Renal pelvis (tissue), 4 donors: Measurements from ENCODE around the gene MAP3K7CL. TPM values are rescaled to one million over a fixed set of nuclear protein-coding genes. Genes with fewer than 3 reads are reported as not detected.

ENCODE experiments used
- DNase-seq: peaks from one replicate; pipeline ENCODE4 v3.0.0-alpha.2; 2013
- polyA plus RNA-seq, 3 donors: library from polyadenylated mRNA; unstranded; fragments of 120-200 nt; gene quantifications; one replicate each; pipeline ENCODE4 v1.2.1, GENCODE V29; 2013; ENCODE audit not compliant: insufficient read length in 3 of 3

The MAP3K7CL gene
- polyA plus RNA-seq, 3 donors: 5.5 to 7.0 (median 6.4) TPM

DNA sequence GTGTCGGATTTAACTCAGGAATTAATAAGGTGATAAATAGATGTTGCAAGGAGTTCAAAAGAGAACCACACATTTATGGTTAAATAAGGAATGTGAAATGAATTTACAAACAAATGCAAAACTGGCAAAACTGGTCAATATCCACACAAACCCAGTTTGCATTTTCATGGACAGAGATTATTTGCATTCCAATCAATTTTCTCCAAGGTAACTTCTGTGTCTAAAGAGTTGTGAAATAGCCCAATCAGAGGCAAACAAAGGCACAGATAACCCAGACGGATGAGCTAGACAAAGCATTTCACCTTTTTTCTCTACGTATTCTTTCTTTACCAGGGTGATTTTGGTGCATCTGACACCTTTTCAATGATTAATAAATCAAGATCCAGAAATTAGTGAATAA is 63.9 kb downstream of the MAP3K7CL start:
- DNase-seq: no peak

DNA sequence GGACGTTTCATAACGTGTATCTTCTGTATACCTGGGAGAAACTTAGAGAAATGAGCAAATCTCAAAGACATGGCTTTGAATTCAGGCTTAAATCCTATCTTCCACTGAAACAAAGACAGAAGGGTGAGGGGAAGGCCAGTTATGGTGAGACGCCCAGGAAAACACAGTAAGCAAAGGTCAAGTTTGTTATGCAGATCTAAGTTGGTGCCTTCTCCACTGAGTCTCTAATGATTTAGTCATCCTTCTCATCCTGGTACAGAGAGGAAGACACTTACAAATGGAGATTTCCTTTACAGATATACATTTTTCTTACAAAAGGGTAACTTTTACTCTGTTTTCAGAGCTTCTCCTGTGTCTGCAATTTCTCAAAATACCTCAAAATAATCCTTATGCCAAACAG is 64.4 kb downstream of the MAP3K7CL start:
- DNase-seq: no peak

DNA sequence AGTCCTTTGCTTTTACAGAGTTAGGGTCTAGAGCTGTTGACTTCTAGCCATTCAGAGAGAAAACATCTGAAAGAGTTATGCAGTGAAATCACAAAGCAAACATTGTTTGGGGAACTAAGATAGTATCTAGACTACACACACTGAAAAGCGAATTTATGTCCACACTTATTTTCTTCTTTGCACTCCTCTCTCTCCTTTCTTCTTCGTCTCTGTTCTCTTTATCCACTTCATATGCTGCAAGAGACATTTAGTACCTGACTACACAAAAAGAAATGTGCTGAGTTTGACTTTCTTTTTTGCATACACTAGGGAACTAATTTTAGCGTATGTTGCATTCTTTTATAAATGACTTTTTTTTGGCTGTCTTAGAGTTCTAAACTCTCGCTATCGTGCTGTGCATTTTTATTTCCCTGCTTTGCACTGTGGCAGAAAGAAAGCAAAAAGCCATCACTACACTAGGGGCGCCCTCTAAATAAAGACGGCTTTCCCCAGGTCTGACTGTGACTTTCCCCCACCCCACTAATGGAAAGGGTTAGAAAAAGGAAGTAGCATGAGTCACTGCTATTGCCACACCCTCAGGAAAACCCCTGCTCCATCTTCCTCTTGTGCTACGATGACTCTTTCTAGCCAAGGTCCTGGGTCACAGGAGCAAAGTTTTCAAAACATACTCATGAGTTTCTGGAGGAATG is 65.7 kb downstream of the MAP3K7CL start:
- DNase-seq: no peak

DNA sequence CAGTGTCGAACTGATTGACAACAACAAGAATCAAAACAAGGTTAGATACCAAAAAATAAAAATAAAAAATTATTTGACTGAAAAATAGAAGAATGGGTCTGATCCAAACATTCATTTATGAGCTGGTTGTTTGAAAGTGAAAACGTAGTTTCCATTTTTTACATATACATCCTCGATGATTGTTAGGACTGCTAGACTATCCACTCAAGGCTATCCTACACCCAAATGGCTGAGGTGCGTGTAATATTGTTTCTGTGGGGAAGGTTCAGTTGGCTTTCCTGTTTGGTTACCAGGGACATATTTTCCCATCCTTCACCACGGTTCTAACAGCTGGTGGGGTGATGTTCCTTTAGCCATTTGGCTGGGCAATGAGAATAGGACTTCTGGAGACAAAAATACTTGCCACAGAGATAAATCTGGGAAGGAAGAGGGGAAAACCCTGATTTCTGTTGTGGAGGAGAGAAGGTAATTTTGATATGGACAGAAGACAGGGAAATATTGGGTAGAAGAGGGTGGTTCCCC is 66.3 kb downstream of the MAP3K7CL start:
- no peak for DNase-seq

DNA sequence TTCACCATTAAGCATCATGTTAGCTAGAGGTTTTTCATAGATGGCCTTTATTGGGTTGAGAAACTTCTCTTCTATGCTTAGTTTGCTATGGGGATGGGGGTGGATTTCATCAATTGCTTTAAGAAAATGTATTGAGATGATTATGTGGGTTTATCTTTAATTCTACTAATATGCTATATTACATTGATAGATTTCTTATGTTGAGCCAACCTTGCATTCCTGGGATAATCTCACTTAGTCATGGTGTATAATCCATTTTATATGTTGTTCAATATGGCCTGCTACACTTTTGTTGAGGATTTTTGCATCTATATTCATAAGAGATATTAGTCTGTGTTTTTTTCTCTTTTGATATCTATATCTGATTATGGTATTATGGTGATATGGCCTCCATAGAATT is 70.7 kb downstream of the MAP3K7CL start:
- no peak for DNase-seq

DNA sequence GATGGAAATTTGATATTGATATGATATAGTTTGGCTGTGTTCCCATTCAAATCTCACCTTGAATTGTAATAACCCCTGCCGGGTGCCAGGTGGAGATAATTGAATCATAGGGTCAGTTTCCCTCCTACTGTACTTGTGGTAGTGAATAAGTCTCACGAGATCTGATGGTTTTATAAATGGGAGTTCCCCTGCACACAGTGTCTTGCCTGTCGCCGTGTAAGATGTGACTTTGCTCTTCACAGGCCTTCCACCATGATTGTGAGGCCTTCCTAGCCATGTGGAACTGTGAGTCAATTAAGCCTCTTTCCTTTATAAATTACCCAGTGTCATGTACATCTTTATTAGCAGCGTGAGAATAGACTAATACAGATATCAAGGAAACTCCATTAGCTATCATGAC is 74.6 kb downstream of the MAP3K7CL start:
- DNase-seq: no peak

DNA sequence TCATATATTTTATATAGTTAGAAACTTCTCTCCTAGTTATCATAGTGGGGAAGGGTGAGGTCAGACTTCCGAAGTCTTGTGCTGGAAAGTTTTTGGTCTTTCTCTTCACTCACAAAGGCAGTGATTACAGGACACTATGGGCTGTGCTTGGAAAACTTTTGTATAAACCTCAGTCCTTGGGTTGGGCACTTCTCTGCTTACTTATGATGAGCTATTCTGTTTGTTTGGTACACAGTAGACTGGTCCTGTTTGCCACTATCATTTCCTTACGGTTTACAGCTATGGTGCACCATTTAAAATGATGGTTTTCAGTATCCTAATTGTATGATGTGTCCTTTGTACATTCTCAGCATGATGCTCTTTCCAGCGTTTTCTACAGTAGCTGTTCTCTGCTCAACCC is 75.5 kb downstream of the MAP3K7CL start:
- DNase-seq: no peak

DNA sequence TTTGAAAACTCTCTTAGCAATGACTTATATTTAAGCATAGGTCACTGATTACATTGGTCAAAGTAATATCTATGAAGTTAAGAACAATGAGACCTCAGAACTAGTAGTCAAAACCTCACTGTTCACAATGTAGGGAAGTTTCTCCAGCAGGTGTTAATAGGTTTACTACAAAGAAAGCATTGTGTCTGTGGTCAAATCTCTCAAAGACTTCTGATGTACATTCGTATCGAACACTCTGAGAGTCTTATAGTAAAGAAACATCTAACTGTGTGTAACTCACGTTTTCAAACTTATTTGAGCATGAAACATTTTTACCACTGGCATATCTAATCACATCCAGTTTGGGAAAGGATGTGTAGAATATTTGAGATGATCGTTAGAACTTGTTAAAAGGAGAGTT is 76.0 kb downstream of the MAP3K7CL start:
- DNase-seq: no peak

DNA sequence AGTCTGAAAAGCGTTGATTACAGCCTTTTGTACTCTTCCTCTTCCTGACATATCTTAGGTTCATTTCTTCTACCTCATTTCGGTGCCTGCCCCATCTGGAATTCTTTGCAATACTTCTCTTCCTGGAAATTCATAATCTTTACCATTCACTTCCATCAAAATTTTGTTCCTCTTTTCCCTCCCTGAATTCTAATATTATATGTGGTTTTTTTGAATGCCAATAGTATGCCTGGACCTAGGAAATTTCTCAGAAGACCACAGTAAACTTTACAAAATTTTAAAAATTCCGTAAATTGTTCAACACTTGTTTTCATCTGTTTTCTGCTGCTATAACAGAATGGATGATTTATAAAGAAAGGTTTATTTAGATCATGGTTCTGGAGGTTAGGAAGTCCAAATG is 76.8 kb downstream of the MAP3K7CL start:
- DNase-seq: no peak

DNA sequence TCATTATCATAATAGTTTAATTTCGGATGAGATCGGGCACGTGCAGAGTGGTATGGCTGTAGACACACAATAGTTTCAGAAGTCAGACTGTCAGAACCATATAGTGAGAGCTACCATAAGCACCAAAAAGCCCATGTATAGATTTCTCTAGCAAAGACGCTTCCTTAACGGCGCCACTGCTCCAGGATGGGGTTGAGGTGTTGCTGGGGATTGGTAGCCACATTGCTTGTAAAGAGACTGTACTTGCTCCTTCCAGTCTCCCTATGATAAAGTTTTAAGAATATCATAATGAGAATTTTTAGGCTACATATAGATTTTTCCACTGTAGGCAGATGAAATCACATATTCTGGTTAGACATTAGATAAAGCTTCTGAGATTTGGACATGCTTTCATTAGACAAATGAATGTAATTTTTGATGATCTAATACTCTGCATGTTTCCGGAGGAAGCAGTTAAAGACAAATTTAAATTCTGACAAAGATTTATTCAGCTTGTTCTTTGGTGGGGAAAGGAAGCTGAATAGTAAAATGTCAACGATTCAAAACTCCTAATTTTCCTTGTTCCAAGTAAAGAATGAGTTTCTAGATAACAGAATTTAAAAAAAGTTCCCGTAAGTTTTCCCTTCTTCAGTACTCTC is 77.7 kb downstream of the MAP3K7CL start:
- DNase-seq: no peak

DNA sequence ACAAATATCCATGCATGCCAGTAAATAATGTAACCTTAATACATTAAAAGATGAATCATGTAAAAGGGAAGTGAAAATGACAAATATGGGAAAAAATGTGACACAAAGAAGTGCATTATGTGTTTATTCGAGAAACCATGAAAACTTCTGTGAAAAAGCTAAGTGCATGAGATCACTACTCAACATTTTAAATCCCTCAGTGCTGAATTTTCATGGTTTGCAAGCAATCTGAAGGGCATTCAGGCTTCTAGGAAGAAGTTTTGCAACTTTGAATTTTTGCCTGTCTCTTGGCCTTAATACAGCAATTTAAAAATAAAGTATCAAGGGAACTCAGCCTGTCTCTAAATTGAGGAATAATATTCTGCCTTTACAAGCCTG is 78.2 kb downstream of the MAP3K7CL start:
- peak; percentile 4 for DNase-seq

DNA sequence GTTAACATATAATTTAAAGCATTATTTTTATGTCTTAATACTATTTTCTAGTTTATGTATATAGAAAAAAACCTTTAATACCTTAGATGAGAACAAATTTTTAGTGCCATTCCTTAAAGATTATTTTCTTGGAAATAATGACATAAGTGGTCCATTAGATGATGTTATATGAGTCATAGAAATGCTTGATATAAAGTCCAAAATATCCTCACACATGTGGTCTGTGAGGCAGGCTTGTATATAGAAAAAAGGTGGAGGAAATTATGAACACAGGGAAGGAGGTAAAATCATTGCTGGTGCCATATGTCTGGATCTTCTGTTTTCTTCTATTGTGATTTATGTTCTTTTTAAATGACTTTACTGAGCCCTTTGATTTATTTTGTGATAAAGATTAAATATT is 79.3 kb downstream of the MAP3K7CL start:
- DNase-seq: no peak

DNA sequence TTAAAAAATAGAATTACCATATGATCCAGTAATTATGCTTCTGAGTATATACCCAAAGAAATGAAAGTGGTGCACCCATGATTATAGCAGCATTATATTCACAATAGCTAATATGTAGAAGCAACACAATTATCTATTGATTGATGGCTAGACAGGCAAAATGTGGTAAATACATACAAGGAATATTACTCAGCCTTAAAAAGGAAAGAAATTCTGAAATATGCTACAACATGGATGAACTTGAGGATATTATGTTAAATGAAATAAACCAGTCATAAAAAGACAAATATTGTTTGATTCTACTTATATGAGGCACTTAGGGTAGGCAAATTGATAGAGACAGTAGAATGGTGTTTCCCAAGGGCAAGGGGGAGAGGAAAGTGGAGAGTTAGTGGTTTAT is 80.8 kb downstream of the MAP3K7CL start:
- no peak for DNase-seq

DNA sequence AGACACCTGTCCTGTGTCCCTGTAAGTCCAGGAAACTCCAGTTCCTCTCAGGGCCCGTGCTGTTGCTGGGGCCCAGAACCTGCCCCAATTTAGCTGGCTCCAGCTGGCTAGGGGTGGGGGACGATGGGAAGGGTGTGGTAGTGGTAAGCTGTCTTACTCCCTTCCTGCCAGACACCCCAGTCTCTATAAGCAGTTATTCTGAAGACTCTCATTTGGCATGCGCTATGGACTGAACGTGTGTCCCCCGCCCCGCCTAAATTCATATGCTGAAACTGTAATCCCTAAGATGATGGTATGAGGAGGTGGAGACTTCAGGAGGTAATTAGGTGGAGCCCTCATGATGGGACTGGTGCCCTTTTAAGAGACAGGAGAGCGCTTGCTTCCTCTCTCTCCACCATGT is 82.0 kb downstream of the MAP3K7CL start:
- no peak for DNase-seq

DNA sequence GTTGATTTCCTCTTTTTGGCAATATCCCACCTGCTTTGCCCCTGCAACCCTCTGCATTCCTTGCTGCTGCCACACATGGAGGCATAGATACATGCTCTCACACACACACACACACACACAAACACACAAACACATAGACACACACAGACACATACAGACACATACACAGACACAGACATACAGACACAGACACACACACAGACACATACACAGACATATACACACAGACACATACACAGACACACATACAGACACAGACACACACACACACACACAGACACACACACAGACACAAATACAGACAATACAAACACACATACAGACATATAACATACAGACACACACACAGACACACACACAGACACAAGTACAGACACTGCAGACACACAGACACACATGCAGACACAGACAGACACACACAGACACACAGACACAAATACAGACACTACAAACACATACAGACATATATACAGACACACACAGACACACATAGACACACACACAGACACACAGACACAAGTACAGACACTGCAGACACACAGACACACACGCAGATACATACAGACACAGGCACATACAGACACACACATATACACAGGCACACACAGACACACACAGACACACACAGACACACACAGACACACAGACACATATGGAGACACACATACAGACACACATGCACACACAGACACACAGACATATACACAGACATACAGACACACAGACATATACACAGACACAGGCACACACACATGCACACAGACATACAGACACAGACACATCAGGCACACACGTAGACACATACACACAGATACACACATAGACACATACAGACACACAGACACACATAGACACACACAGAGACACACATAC is 83.3 kb downstream of the MAP3K7CL start:
- DNase-seq: no peak

DNA sequence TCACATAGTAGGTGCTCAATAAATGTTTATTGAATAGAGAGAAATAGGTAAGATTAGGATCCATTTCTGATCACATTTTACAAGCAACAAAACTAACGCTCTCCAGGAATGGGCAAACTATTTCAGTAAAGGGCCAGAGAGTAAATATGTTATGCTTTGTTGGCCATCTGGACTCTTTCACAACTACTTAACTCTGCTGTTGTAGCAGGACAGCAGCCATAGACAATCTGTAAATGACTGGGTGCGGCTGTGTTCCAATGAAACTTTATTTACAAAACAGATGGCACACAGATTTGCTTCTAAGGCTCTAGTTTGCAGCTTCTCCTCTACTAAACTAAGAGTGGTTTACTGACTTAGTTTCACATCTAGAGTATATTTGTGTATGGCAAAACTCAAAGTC is 85.3 kb downstream of the MAP3K7CL start:
- DNase-seq: no peak

DNA sequence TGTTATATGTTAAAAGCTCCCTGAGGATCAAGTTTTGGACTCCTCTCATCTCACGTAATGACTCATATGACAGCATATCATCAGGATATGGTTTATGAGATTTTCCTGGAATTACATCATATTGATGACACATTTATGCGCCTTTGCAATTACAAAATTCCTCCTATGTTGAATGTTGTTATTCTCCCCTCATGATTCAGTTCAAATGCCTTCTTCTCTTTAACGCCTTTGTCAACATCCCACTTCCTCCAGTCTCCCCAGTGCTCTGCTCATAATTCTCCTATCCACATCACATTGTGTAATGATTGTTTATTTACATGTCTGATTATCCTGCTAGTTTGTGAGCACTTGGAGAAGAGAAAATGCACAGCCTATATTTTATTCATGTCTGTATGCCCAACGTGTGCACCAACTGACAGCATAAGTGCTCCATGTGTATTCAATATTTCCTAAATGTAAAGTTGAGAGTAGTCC is 87.4 kb downstream of the MAP3K7CL start:
- DNase-seq: peak; percentile 4

DNA sequence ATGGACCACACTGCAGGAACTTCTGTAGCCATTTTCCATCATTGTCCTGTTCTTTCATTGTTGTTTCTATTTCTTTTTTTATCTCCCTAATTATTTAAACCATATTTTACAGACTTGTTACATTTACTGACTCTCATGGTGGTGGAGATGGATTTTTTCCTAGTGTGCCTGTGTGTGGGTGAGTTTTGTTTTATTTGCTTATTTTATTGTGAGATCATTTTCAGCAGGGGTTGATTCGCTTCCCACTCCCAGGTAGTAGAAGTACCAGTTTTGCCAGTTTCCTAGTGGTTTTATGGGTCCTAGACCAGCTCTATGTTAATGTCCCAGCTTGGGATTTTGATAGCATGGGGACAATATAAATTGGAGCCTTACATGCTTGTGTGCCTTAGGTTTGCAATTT is 88.3 kb downstream of the MAP3K7CL start:
- peak; percentile 21 for DNase-seq

DNA sequence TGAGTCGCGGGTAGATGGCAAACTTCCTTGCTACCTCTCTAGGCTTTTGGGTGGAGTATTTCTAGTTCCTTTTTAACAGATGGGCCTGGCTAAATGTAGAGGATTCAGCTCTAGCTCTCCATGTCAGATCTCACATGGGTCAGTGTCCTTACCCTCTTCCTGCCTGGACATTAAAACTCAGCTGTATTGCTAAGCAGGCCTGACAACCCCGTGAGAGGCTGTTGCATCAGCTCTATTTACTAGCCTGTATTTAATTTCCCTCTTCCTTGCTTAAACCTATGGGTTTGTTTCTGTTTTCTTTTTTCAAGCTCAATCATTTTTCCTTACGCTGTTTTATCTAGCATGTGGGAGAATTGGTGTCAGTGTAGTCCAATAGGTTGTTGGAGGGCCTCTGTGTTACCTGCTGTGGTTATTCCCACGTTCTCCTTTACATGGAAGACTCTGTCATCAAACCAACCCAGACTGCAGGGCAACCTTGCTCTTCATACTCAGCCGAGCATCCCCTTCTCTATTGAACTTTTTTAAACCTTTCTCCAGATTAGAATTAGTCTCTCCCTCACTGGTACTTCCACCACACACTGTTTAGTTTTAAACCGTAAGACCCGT is 88.8 kb downstream of the MAP3K7CL start:
- no peak for DNase-seq

DNA sequence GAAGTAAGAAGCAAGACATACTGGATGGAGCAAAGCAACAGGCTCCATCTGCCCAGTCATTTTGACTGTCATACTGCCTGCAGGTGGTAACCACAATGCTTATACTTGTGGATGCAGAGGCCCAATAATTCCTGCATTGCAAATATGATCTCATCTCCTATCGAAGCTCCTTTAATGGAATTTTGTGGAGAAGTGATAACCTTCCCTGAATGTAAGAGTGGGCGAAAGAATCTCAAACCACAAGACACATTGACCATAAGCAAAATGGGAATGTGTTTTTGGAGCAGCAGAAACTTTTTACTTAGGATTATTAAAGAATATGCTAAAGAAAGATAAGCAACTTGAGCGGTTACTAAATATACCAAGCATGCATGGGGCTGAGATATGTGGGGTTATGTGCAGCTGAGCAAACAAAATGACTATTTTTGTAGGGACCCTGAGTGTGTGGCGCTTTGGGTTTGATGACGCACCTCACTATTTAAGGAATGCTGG is 90.9 kb downstream of the MAP3K7CL start:
- no peak for DNase-seq

DNA sequence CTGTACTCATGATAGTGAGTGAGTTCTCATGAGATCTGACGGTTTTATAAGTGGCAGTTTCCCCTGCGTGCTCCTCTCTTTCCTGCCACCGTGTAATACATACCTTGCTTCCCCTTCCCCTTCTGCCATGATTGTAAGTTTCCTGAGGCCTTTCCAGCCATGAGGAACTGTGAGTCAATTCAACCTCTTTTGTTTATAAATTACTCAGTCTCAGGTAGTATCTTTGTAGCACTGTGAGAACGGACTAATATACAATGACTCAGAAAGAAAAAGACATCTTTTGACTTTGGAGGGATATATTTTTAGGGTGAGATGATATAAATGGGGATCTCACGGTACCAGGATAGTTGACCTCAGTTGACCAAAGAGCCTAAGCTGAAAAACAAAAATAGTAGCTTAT is 93.6 kb downstream of the MAP3K7CL start:
- no peak for DNase-seq
